ENCODE measurements around the gene TMEM89. TPM values are rescaled to one million over a fixed set of nuclear protein-coding genes. Genes with fewer than 3 reads are reported as not detected.

TMEM89 gene
- polyA plus RNA-seq, result 0.09 TPM
- long read RNA-seq, donor 1, result 0 reads
- long read RNA-seq, donor 2, result 0 reads
- long read RNA-seq, donor 3, result 0 reads
- long read RNA-seq, donor 4, result 0 reads
- long read RNA-seq, donor 5, result 0 reads
- long read RNA-seq, donor 6, result 0 reads
- long read RNA-seq, donor 7, result 0 reads
- long read RNA-seq, donor 8, result 0 reads
- long read RNA-seq, donor 9, result 0 reads
- long read RNA-seq, donor 10, result 0 reads
- long read RNA-seq, donor 11, result 0 reads

GRCh38 chr3:48621461-48621869, at the start of gene TMEM89:
Gene TMEM89 (minus strand): TSS chr3:48621769. CDS start chr3:48621756, 13 bp downstream.
- Histone ChIP-seq H3K36me3 (ENCODE audit: control insufficient read depth, insufficient read depth, low read length) (peaks cover 17% of the 10 kb centered on the region), H3K4me3 (ENCODE audit: low read length) (no peak within 1 kb of the TSS), H3K4me1 (ENCODE audit: control insufficient read depth, insufficient read depth, low read length) (peaks cover 24% of the 10 kb centered on the region), H3K9me3 (ENCODE audit: control insufficient read depth, low read depth, low read length) (peaks cover 17% of the 10 kb centered on the region), H3K27me3 (ENCODE audit: control insufficient read depth, insufficient read depth, low read length) (no peaks in the 10 kb centered on the region), H3K27ac (ENCODE audit: low read length) (no peak within 1 kb of the TSS)
- WGBS (ENCODE audit: insufficient coverage, low lambda C conversion rate), result no CpG with 5 or more reads among the region's 19 CpGs
- DNase-seq, result no peak

GRCh38 chr3:48664929-48665328, 43.4 kb upstream of the TMEM89 start:
- no peak for DNase-seq
- Histone ChIP-seq H3K27me3 (ENCODE audit: control insufficient read depth, insufficient read depth, low read length) (peaks cover 37% of the 10 kb centered on the region), H3K36me3 (ENCODE audit: control insufficient read depth, insufficient read depth, low read length) (no peaks in the 10 kb centered on the region), H3K4me1 (ENCODE audit: control insufficient read depth, insufficient read depth, low read length) (peaks cover 9% of the 10 kb centered on the region), H3K4me3 (ENCODE audit: low read length) (no peak overlapping the region), H3K27ac (ENCODE audit: low read length) (no peak overlapping the region), H3K9me3 (ENCODE audit: control insufficient read depth, low read depth, low read length) (peaks cover 17% of the 10 kb centered on the region)
- WGBS (ENCODE audit: insufficient coverage, low lambda C conversion rate), result no CpG with 5 or more reads among the region's 4 CpGs

- peak overlapping the region; percentile 75 for H3K4me3 ChIP-seq (ENCODE audit: low read length)
Measured at GRCh38 chr3:48664313-48664644, 42.7 kb upstream of the TMEM89 start.

DNA sequence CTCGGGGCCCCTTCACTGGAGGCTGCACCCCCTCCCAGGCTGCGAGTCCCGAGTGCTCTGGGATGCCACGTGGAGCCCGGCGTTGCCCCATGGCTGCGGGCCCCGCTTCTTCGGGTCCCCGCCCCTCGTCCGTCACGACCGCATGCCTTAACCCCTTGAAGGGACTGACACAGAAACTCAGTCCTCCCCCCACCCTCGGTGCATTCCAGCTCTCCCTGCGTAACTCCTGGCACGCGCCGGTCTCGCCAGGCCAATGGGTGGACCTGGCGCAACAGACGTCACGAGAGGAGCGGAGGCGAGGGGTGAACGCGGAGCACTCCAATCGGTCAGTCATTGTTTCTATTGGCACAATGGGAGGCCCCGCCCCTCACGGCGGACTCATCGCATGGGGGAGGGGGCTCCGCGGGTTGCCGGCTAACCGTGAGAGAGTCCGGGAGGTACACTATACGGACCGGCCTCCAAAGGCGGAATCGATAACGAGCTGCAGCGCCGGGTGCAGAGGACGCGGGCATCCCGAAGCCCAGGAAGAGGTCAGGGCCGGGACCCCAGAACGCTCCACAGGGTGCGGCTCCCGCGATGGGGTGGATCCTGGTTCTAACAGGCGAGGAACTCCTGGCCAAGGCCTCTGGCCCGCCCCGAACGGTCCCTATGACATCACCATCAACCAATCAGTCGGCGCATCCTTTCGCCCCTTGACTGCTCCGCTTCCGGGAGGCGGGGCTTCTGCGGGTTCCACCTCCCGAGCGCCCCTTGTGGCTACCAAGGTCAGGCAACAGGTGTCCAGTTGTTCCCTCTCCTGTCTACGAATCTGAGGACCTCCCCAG, 42.1 kb upstream of the TMEM89 start:
- H3K4me3 ChIP-seq (ENCODE audit: low read length), result peak overlapping the region; percentile 75
- DNase-seq, result peak; percentile 96
- WGBS (ENCODE audit: insufficient coverage, low lambda C conversion rate), result no CpG with 5 or more reads among the region's 66 CpGs
- H3K36me3 ChIP-seq (ENCODE audit: control insufficient read depth, insufficient read depth, low read length), result no peaks in the 10 kb centered on the region
- peak overlapping the region; percentile 82 for H3K27ac ChIP-seq (ENCODE audit: low read length)
- H3K27me3 ChIP-seq (ENCODE audit: control insufficient read depth, insufficient read depth, low read length), result peaks cover 37% of the 10 kb centered on the region
- peaks cover 9% of the 10 kb centered on the region for H3K4me1 ChIP-seq (ENCODE audit: control insufficient read depth, insufficient read depth, low read length)
- peaks cover 17% of the 10 kb centered on the region for H3K9me3 ChIP-seq (ENCODE audit: control insufficient read depth, low read depth, low read length)

More at GRCh38 chr3:48664313-48664644, 42.7 kb upstream of the TMEM89 start:
- no peak for DNase-seq
- no peaks in the 10 kb centered on the region for H3K36me3 ChIP-seq (ENCODE audit: control insufficient read depth, insufficient read depth, low read length)
- no CpG with 5 or more reads among the region's 11 CpGs for WGBS (ENCODE audit: insufficient coverage, low lambda C conversion rate)
- peaks cover 17% of the 10 kb centered on the region for H3K9me3 ChIP-seq (ENCODE audit: control insufficient read depth, low read depth, low read length)
- peaks cover 37% of the 10 kb centered on the region for H3K27me3 ChIP-seq (ENCODE audit: control insufficient read depth, insufficient read depth, low read length)
- no peak overlapping the region for H3K27ac ChIP-seq (ENCODE audit: low read length)
- peaks cover 9% of the 10 kb centered on the region for H3K4me1 ChIP-seq (ENCODE audit: control insufficient read depth, insufficient read depth, low read length)

DNA sequence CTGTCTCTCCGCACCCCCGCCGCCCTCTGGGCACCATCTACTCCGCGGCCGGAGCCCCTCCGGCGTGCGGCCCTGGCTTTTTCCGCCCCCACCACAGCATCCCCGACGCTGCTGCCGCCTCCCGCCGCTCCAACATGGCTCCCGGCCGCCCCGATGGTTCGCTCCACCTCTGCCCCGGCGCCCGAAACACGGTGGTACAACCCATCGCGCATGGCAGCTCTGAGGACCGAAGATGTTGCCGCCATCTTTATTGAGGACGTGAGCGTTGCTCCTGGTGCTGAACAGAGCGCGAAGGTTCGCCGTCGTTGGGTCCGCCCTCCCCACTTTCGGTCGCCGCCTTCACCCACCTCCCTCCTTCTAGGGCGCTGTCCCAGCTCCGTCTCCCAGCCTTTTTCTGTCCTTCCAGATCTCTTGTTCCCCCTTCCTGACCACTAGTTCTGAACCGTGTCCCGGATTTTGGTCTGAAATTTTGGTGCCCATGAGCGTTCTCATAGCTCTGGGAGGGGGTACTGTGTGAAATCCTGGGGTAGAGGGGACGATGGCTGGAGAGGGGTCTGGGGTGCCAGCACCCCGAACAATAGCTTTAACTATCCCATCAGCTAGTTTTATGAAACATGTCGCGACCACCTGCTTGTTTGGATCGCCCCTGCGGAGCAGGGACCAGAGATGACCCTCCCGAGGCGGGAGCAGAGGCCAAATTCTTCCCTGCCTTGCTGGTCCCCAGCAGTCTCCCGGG, 41.4 kb upstream of the TMEM89 start, which contains the start of gene CELSR3:
Gene CELSR3 (minus strand): TSS at position 134 of the 736 bp plus-strand sequence. CDS start 252 bp downstream, outside the sequence.
- H3K9me3 ChIP-seq (ENCODE audit: control insufficient read depth, low read depth, low read length), result peaks cover 17% of the 10 kb centered on the region
- peaks cover 9% of the 10 kb centered on the region for H3K4me1 ChIP-seq (ENCODE audit: control insufficient read depth, insufficient read depth, low read length)
- H3K27me3 ChIP-seq (ENCODE audit: control insufficient read depth, insufficient read depth, low read length), result peaks cover 40% of the 10 kb centered on the region
- no CpG with 5 or more reads among the region's 52 CpGs for WGBS (ENCODE audit: insufficient coverage, low lambda C conversion rate)
- peak; percentile 61 to 77 for DNase-seq
- H3K27ac ChIP-seq (ENCODE audit: low read length), result peak within 1 kb of the TSS; percentile 82
- peak within 1 kb of the TSS; percentile 75 for H3K4me3 ChIP-seq (ENCODE audit: low read length)
- H3K36me3 ChIP-seq (ENCODE audit: control insufficient read depth, insufficient read depth, low read length), result no peaks in the 10 kb centered on the region

DNA sequence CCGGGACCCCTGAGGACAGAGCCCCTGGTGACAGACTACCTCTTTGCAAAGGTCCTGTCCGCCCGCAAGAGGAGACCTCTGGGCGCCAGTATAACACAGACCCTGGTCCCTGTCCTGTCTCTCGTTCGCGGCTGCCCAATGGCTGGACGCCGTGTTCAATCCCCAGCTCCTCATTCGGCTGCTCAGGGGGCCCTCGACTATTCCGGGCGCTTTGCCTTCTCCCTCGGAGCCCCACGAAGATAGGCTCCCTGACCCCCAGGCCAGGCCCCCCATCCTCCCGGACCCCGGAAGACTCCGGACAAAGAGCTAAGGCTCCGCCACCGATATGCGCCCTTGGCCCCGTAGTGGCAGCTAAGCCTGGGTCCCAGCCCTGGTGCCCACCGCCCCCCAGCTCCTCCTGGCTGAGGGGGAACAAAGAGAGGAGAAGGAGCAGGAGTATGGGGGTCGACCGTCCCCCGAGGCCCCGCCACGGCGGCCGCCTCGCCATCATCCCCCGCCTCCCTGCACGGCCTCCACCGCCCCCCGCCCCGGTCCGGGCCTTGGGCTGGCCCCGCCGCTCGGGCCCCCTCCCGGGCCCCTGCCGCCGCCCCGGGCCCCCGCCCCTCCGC, 40.7 kb upstream of the TMEM89 start:
- no CpG with 5 or more reads among the region's 46 CpGs for WGBS (ENCODE audit: insufficient coverage, low lambda C conversion rate)

GRCh38 chr3:48661501-48662144, 40.1 kb upstream of the TMEM89 start:
- Histone ChIP-seq H3K36me3 (ENCODE audit: control insufficient read depth, insufficient read depth, low read length) (no peaks in the 10 kb centered on the region), H3K27ac (ENCODE audit: low read length) (no peak overlapping the region), H3K9me3 (ENCODE audit: control insufficient read depth, low read depth, low read length) (peaks cover 23% of the 10 kb centered on the region), H3K4me1 (ENCODE audit: control insufficient read depth, insufficient read depth, low read length) (peaks cover 13% of the 10 kb centered on the region), H3K27me3 (ENCODE audit: control insufficient read depth, insufficient read depth, low read length) (peaks cover 53% of the 10 kb centered on the region), H3K4me3 (ENCODE audit: low read length) (peak overlapping the region; percentile 44)
- peak; percentile 48 to 56 for DNase-seq
- WGBS (ENCODE audit: insufficient coverage, low lambda C conversion rate), result no CpG with 5 or more reads among the region's 67 CpGs

More for the DNA sequence above, 40.7 kb upstream of the TMEM89 start:
- no peak overlapping the region for H3K27ac ChIP-seq (ENCODE audit: low read length)
- H3K4me1 ChIP-seq (ENCODE audit: control insufficient read depth, insufficient read depth, low read length), result peaks cover 9% of the 10 kb centered on the region
- H3K36me3 ChIP-seq (ENCODE audit: control insufficient read depth, insufficient read depth, low read length), result no peaks in the 10 kb centered on the region
- no peak for DNase-seq
- peaks cover 47% of the 10 kb centered on the region for H3K27me3 ChIP-seq (ENCODE audit: control insufficient read depth, insufficient read depth, low read length)
- H3K4me3 ChIP-seq (ENCODE audit: low read length), result peak overlapping the region; percentile 2
- H3K9me3 ChIP-seq (ENCODE audit: control insufficient read depth, low read depth, low read length), result peaks cover 17% of the 10 kb centered on the region

DNA sequence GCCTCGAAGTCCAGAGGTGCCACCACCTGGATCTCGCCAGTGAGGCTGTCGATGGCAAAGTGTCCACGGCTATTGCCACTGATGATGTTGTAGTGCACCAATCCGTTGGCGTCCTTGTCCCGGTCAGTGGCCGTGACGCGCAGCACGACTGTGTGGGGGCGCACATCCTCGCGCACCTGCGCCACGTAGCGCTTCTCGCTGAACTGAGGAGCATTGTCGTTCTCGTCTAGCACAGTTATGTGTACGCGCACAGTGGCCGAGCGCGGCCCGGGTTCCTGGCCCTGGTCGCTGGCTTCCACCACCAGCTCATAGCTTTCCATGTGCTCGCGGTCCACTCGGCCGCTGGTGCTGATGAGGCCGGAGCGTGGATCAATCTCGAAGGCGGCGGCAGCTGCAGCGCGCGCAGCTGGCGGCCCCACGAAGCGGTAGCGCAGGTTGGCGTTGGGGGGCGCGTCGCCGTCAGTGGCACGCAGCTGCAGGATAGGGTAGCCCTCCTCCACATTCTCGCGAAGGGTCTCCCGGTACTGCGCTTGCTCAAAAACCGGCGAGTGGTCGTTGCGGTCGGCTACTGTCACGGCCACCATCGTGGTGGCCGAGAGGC, 39.3 kb upstream of the TMEM89 start:
- Histone ChIP-seq H3K4me3 (ENCODE audit: low read length) (peak overlapping the region; percentile 44), H3K27me3 (ENCODE audit: control insufficient read depth, insufficient read depth, low read length) (peaks cover 53% of the 10 kb centered on the region)
- WGBS (ENCODE audit: insufficient coverage, low lambda C conversion rate), result no CpG with 5 or more reads among the region's 61 CpGs

GRCh38 chr3:48656841-48657281, 35.3 kb upstream of the TMEM89 start:
- H3K4me3 ChIP-seq (ENCODE audit: low read length), result peak overlapping the region; percentile 50

More for the DNA sequence above, 39.3 kb upstream of the TMEM89 start:
- Histone ChIP-seq H3K27ac (ENCODE audit: low read length) (no peak overlapping the region), H3K9me3 (ENCODE audit: control insufficient read depth, low read depth, low read length) (peaks cover 25% of the 10 kb centered on the region), H3K36me3 (ENCODE audit: control insufficient read depth, insufficient read depth, low read length) (no peaks in the 10 kb centered on the region), H3K4me1 (ENCODE audit: control insufficient read depth, insufficient read depth, low read length) (peaks cover 13% of the 10 kb centered on the region)
- no peak for DNase-seq

More at GRCh38 chr3:48656841-48657281, 35.3 kb upstream of the TMEM89 start:
- Histone ChIP-seq H3K9me3 (ENCODE audit: control insufficient read depth, low read depth, low read length) (peaks cover 13% of the 10 kb centered on the region), H3K36me3 (ENCODE audit: control insufficient read depth, insufficient read depth, low read length) (no peaks in the 10 kb centered on the region), H3K4me1 (ENCODE audit: control insufficient read depth, insufficient read depth, low read length) (peaks cover 7% of the 10 kb centered on the region), H3K27me3 (ENCODE audit: control insufficient read depth, insufficient read depth, low read length) (peaks cover 32% of the 10 kb centered on the region), H3K27ac (ENCODE audit: low read length) (no peak overlapping the region)
- DNase-seq, result no peak
- WGBS (ENCODE audit: insufficient coverage, low lambda C conversion rate), result no CpG with 5 or more reads among the region's 45 CpGs

All from large intestine (tissue), 12 donors.